DOHH2 (cell line): ENCODE results near the gene GPX5.

Experiments used
- EZH2phosphoT487 ChIP-seq: fragments of 200-600 bp; sonication (generic); IDR thresholded peaks from 2 replicates; pipeline ENCODE4 v1.6.1; 2017; ENCODE audit warnings: borderline replicate concordance, mild to moderate bottlenecking, antibody characterized with exemption, low read length, moderate library complexity, mixed read lengths
- TF ChIP-seq, protein P1 (sequence below): fragments of 200-600 bp; sonication (generic); IDR thresholded peaks from one replicate; pipeline ENCODE4 v1.5.1; 2014; ENCODE audit warnings: antibody characterized with exemption, mild to moderate bottlenecking, low read depth, low read length; ENCODE audit not compliant: poor library complexity, severe bottlenecking

DNA sequence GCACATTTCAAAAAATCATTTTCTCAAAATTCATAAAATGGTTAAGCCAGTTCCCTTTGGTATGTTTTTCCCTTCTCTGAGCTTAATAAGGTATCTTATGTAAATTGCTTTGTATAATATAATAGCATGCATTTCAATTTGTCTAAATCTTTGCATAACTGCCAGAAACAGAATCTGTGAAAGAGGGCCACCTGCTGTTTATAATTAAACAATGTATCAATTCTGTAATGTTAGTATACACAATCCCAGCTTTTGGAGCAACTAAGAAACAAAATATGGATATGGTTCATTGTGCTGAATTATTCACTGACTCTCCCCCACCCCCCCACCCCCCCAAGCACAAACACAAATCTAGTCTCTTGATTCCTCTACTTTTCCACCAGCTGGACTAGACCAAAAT, 54.8 kb downstream of the GPX5 start:
- TF ChIP-seq, protein P1, sequence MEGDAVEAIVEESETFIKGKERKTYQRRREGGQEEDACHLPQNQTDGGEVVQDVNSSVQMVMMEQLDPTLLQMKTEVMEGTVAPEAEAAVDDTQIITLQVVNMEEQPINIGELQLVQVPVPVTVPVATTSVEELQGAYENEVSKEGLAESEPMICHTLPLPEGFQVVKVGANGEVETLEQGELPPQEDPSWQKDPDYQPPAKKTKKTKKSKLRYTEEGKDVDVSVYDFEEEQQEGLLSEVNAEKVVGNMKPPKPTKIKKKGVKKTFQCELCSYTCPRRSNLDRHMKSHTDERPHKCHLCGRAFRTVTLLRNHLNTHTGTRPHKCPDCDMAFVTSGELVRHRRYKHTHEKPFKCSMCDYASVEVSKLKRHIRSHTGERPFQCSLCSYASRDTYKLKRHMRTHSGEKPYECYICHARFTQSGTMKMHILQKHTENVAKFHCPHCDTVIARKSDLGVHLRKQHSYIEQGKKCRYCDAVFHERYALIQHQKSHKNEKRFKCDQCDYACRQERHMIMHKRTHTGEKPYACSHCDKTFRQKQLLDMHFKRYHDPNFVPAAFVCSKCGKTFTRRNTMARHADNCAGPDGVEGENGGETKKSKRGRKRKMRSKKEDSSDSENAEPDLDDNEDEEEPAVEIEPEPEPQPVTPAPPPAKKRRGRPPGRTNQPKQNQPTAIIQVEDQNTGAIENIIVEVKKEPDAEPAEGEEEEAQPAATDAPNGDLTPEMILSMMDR: no peak
- no peak for TF ChIP-seq EZH2phosphoT487
